OCI-LY7 (cell line): Measurements from ENCODE around the gene ACKR2. TPM values are rescaled to one million over a fixed set of nuclear protein-coding genes. Genes with fewer than 3 reads are reported as not detected.

Experiments
- BruUV-seq: library from RNA; stranded (reverse); fragments of 400-500 nt; replicated peaks from 2 replicates; lab custom pipeline; 2021; lab: Mats Ljungman, UMichigan
- CTCF ChIA-PET: fragments of 300-600 bp; sonication (Branson Sonifier 250); formaldehyde crosslinking; loops from one replicate; lab custom pipeline; 2022; ENCODE audit warnings: antibody characterized with exemption; ENCODE audit not compliant: unreplicated experiment; lab: Charles Lee
- POLR2A ChIA-PET: fragments of 300-600 bp; sonication (Branson Sonifier 250); formaldehyde crosslinking; loops from one replicate; lab custom pipeline; 2022; ENCODE audit warnings: antibody characterized with exemption; lab: Charles Lee
- DNase-seq: peaks from one replicate; pipeline ENCODE4 v3.0.0-alpha.2; 2015; ENCODE audit warnings: low spot score
- H2AFZ ChIP-seq: fragments of 200-600 bp; sonication (generic), shearing (Covaris generic); 2 replicates; pipeline ENCODE4 v1.6.1; 2014; ENCODE audit warnings: mild to moderate bottlenecking, antibody characterized with exemption, low read length, moderate library complexity
- H3K27ac ChIP-seq: fragments of 200-600 bp; sonication (generic); 2 replicates; pipeline ENCODE4 v1.5.1; 2014; ENCODE audit warnings: mixed run types, low read depth, mild to moderate bottlenecking, moderate library complexity, low read length, inconsistent platforms; ENCODE audit not compliant: poor library complexity, severe bottlenecking
- H3K36me3 ChIP-seq: fragments of 200-600 bp; sonication (generic); 2 replicates; pipeline ENCODE4 v1.6.1; 2014; ENCODE audit warnings: mild to moderate bottlenecking, antibody characterized with exemption, low read length, moderate library complexity, mixed read lengths; ENCODE audit not compliant: insufficient read depth
- H3K4me1 ChIP-seq: fragments of 200-600 bp; sonication (generic); 2 replicates; pipeline ENCODE4 v1.5.1; 2014; ENCODE audit warnings: mild to moderate bottlenecking, low read length; ENCODE audit not compliant: insufficient read depth, poor library complexity, severe bottlenecking
- H3K4me2 ChIP-seq: fragments of 200-600 bp; sonication (generic); 2 replicates; pipeline ENCODE4 v1.6.1; 2014; ENCODE audit warnings: mild to moderate bottlenecking, low read length
- H3K4me3 ChIP-seq: fragments of 200-600 bp; sonication (generic); 2 replicates; pipeline ENCODE4 v1.5.1; 2014; ENCODE audit warnings: mild to moderate bottlenecking, low read depth, low read length; ENCODE audit not compliant: poor library complexity, severe bottlenecking
- H3K79me2 ChIP-seq: fragments of 200-600 bp; sonication (generic); 2 replicates; pipeline ENCODE4 v1.6.1; 2016; ENCODE audit warnings: low read depth, mild to moderate bottlenecking, low read length, moderate library complexity, mixed read lengths; ENCODE audit not compliant: insufficient read depth
- H3K9me2 ChIP-seq: fragments of 200-600 bp; sonication (generic); 2 replicates; pipeline ENCODE4 v1.6.1; 2016; ENCODE audit warnings: mild to moderate bottlenecking, low read length, mixed read lengths; ENCODE audit not compliant: insufficient read depth
- H3K9me3 ChIP-seq: fragments of 200-600 bp; sonication (generic); 2 replicates; pipeline ENCODE4 v1.6.1; 2014; ENCODE audit warnings: mild to moderate bottlenecking, mixed run types, low read length, mixed read lengths
- H4K20me1 ChIP-seq: fragments of 200-600 bp; sonication (generic); 2 replicates; pipeline ENCODE4 v1.6.1; 2014; ENCODE audit warnings: mild to moderate bottlenecking, antibody characterized with exemption, low read length, moderate library complexity, mixed read lengths; ENCODE audit not compliant: insufficient read depth
- EZH2phosphoT487 ChIP-seq: fragments of 200-600 bp; sonication (generic); IDR thresholded peaks from 2 replicates; pipeline ENCODE4 v1.6.1; 2018; ENCODE audit warnings: low read depth, borderline replicate concordance, mild to moderate bottlenecking, mixed run types, antibody characterized with exemption, low read length, moderate library complexity, mixed read lengths
- intact Hi-C: fragments of 100-400 bp; cut with micrococcal nuclease; formaldehyde crosslinking; loops from one replicate; pipeline ENCODE4 v1.10.0; 2022; ENCODE audit not compliant: unreplicated experiment
- total RNA-seq, 2 experiments: library from RNA; depleted of rRNA in 1 of 2; stranded (reverse); fragments of >200 nt in 1 of 2; shearing (Covaris generic) in 1 of 2; gene quantifications; 2 replicates each; pipeline ENCODE4 v1.2.3, GENCODE V29; 2014 to 2022
- TF ChIP-seq, protein P1 (sequence below): fragments of 200-600 bp; sonication (generic); conservative IDR thresholded peaks from 2 replicates; pipeline ENCODE4 v1.5.1; 2014; ENCODE audit warnings: mild to moderate bottlenecking, antibody characterized with exemption, low read length, moderate library complexity, mixed read lengths

ACKR2 gene
- total RNA-seq, 2 experiments from 2014 or later, result 2.9 TPM; not detected in 1

DNA sequence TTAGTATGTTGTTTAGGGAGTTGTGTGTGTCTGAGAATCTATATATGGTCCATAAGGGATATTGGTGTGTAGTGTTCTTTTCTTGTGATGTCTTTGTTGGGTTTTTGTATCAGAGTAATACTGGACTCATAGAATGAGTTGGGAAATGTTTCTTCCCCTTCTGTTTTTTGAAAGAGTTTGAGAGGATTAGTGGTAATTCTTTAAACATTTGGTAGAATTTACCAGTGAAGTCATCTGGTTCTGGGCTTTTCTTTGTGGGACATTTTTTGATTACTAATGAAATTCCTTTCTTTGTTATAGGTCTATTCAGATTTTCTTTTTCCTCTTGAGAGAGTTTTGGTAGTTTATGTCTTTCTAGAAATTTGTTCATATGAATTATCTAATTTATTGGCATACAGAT, 16.9 kb downstream of the ACKR2 start:
- no peak overlapping the region for H3K4me3 ChIP-seq
- no peaks in the 10 kb centered on the region for H3K9me2 ChIP-seq
- no peaks in the 10 kb centered on the region for H4K20me1 ChIP-seq
- no TSS peak for BruUV-seq
- no peak for DNase-seq
- intact Hi-C loops, result no loop called here
- TF ChIP-seq, protein P1, sequence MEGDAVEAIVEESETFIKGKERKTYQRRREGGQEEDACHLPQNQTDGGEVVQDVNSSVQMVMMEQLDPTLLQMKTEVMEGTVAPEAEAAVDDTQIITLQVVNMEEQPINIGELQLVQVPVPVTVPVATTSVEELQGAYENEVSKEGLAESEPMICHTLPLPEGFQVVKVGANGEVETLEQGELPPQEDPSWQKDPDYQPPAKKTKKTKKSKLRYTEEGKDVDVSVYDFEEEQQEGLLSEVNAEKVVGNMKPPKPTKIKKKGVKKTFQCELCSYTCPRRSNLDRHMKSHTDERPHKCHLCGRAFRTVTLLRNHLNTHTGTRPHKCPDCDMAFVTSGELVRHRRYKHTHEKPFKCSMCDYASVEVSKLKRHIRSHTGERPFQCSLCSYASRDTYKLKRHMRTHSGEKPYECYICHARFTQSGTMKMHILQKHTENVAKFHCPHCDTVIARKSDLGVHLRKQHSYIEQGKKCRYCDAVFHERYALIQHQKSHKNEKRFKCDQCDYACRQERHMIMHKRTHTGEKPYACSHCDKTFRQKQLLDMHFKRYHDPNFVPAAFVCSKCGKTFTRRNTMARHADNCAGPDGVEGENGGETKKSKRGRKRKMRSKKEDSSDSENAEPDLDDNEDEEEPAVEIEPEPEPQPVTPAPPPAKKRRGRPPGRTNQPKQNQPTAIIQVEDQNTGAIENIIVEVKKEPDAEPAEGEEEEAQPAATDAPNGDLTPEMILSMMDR, result no peak
- TF ChIP-seq EZH2phosphoT487, result no peak
- no peaks in the 10 kb centered on the region for H3K9me3 ChIP-seq
- no peaks in the 10 kb centered on the region for H3K36me3 ChIP-seq
- no peaks in the 10 kb centered on the region for H3K4me1 ChIP-seq
- H3K4me2 ChIP-seq, result no peak overlapping the region
- H2AFZ ChIP-seq, result no peak overlapping the region
- no peaks in the 10 kb centered on the region for H3K79me2 ChIP-seq
- POLR2A ChIA-PET, result no interaction called here
- H3K27ac ChIP-seq, result no peak overlapping the region
- CTCF ChIA-PET, result no interaction called here

DNA sequence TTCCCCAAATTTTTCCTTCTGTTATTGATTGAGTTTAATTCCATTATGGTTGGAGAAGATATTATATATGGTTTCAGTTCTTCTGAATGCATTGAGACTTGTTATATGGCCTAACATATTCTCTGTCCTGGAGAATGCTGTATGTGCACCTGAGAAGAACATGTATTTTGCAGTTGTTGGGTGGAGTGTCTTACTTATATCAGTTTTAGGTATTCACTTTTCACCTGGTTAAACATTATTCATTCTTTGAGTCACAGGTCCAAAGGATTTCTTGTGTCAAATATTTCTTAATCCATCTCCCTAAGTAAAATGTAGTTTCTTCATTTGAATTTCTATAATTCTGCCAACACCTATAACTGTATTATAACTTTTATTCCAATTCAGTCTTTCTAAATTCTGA, 17.8 kb downstream of the ACKR2 start:
- Histone ChIP-seq H3K4me2 (no peak overlapping the region), H3K9me3 (no peaks in the 10 kb centered on the region), H3K4me1 (no peaks in the 10 kb centered on the region), H4K20me1 (no peaks in the 10 kb centered on the region), H2AFZ (no peak overlapping the region), H3K79me2 (no peaks in the 10 kb centered on the region), H3K36me3 (no peaks in the 10 kb centered on the region), H3K9me2 (no peaks in the 10 kb centered on the region), H3K27ac (no peak overlapping the region), H3K4me3 (no peak overlapping the region)
- no peak for DNase-seq
- intact Hi-C loops, result no loop called here
- no peak for TF ChIP-seq EZH2phosphoT487
- TF ChIP-seq, protein P1, result no peak
- ChIA-PET POLR2A (no interaction called here), CTCF (no interaction called here)
- BruUV-seq, result no TSS peak

DNA sequence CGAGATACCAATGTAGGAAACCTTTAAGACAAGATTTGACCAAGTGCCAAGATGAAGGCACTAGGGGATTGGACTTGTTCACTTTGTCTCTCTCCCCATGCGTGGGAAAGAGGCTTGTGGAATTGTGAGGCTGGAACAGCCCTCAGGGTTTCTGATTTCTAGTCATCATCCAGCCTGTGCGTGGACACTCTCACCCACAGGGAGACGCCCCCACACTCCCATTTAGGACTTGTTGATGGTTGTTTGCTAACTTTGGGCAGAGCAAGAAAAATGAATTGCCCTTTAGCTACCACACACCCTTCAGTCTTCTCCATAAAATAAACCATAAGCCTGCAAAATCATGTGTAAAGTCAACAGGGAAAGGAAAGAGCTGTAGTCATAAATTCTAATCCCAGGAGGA, 18.4 kb downstream of the ACKR2 start:
- ChIA-PET CTCF (no interaction called here), POLR2A (no interaction called here)
- Histone ChIP-seq H3K4me2 (no peak overlapping the region), H4K20me1 (no peaks in the 10 kb centered on the region), H3K36me3 (no peaks in the 10 kb centered on the region), H3K4me1 (no peaks in the 10 kb centered on the region), H3K9me2 (no peaks in the 10 kb centered on the region), H3K79me2 (no peaks in the 10 kb centered on the region), H3K27ac (no peak overlapping the region), H3K9me3 (no peaks in the 10 kb centered on the region), H3K4me3 (no peak overlapping the region), H2AFZ (no peak overlapping the region)
- intact Hi-C loops, result no loop called here
- no TSS peak for BruUV-seq
- no peak for DNase-seq
- no peak for TF ChIP-seq EZH2phosphoT487
- TF ChIP-seq, protein P1, result no peak
